Fibroblast of lung (primary cell): ENCODE measurements around the gene PDCD10. TPM values are rescaled to one million over a fixed set of nuclear protein-coding genes. Genes with fewer than 3 reads are reported as not detected.

ENCODE experiments used
- DNase-seq, 2 donors: peaks; one replicate each; pipeline versions ENCODE4 v3.0.0 to v3.0.0-alpha.2; 2010; ENCODE audit warnings: low read depth in 2 of 2
- H2AFZ ChIP-seq: 2 replicates; pipeline ENCODE4 v1.5.1; 2012; ENCODE audit warnings: low read length, control low read depth, inconsistent platforms
- H3K27ac ChIP-seq: 2 replicates; pipeline ENCODE4 v1.5.1; 2011; ENCODE audit warnings: low read length, control low read depth; ENCODE audit not compliant: insufficient read depth
- H3K27me3 ChIP-seq: 2 replicates; pipeline ENCODE4 v1.5.1; 2011; ENCODE audit warnings: mild to moderate bottlenecking, low read length; ENCODE audit not compliant: control insufficient read depth, insufficient read depth
- H3K36me3 ChIP-seq: 2 replicates; pipeline ENCODE4 v1.5.1; 2011; ENCODE audit warnings: low read length; ENCODE audit not compliant: control insufficient read depth, insufficient read depth
- H3K4me1 ChIP-seq: 2 replicates; pipeline ENCODE4 v1.5.1; 2011; ENCODE audit warnings: low read length; ENCODE audit not compliant: control insufficient read depth, insufficient read depth; ENCODE audit errors: extremely low read depth
- H3K4me2 ChIP-seq: 2 replicates; pipeline ENCODE4 v1.5.1; 2011; ENCODE audit warnings: low read length, control low read depth; ENCODE audit not compliant: insufficient read depth; ENCODE audit errors: extremely low read depth
- H3K4me3 ChIP-seq, 4 experiments: fragments of 200-600 bp in 1 of 4; sonication (generic) in 1 of 4; replicated peaks in 1 of 4; 2 replicates each; pipeline ENCODE4 v1.5.1; 2011 to 2016; ENCODE audit warnings: low read length in 4 of 4, low read depth in 3 of 4, mild to moderate bottlenecking in 3 of 4, control low read depth in 2 of 4, inconsistent platforms in 1 of 4, mixed read lengths in 1 of 4; ENCODE audit not compliant: insufficient read depth in 1 of 4; ENCODE audit errors: control extremely low read depth in 1 of 4
- H3K79me2 ChIP-seq: 2 replicates; pipeline ENCODE4 v1.5.1; 2012; ENCODE audit warnings: mild to moderate bottlenecking, low read length, inconsistent platforms; ENCODE audit not compliant: control insufficient read depth, insufficient read depth
- H3K9ac ChIP-seq: 2 replicates; pipeline ENCODE4 v1.5.1; 2011; ENCODE audit warnings: mild to moderate bottlenecking, low read length, control low read depth; ENCODE audit not compliant: insufficient read depth
- H3K9me3 ChIP-seq: 2 replicates; pipeline ENCODE4 v1.5.1; 2012; ENCODE audit warnings: low read depth, low read length; ENCODE audit not compliant: control insufficient read depth, insufficient read depth
- H4K20me1 ChIP-seq: 2 replicates; pipeline ENCODE4 v1.5.1; 2011; ENCODE audit warnings: low read length; ENCODE audit not compliant: control insufficient read depth, insufficient read depth; ENCODE audit errors: extremely low read depth
- CTCF ChIP-seq, 2 donors: IDR thresholded peaks in 1 of 2; conservative IDR thresholded peaks in 1 of 2; 1 replicate in 1 of 2; 2 replicates in 1 of 2; pipeline ENCODE4 v1.5.1; 2011 to 2012; ENCODE audit warnings: low read length in 2 of 2, control low read depth in 1 of 2, inconsistent platforms in 1 of 2, low read depth in 1 of 2, mild to moderate bottlenecking in 1 of 2
- EZH2 ChIP-seq: IDR thresholded peaks from 2 replicates; pipeline ENCODE4 v1.5.1; 2012; ENCODE audit warnings: low read length, control low read depth, mild to moderate bottlenecking; ENCODE audit errors: missing control alignments
- polyA plus RNA-seq, 2 donors: library from polyadenylated mRNA; depleted of rRNA in 1 of 2; stranded (reverse) in 1 of 2; unstranded in 1 of 2; fragments of >200 nt; gene quantifications; 2 replicates each; pipeline ENCODE4 v1.2.1, GENCODE V29; 2011 to 2012; ENCODE audit warnings: missing spikeins in 1 of 2
- total RNA-seq: library from RNA; depleted of rRNA; stranded (reverse); fragments of >200 nt; gene quantifications from 2 replicates; pipeline ENCODE4 v1.2.1, GENCODE V29; 2014

PDCD10 gene
- total and polyA plus RNA-seq, 2 donors (not counting 1 experiment from before 2014, with no cell fraction given): 46.6 to 90.4 TPM

- TF ChIP-seq EZH2: no peak
- TF ChIP-seq CTCF (conservative IDR thresholded peaks at IDR 0.05 in 1 of 2, IDR thresholded peaks at IDR 0.05 in 1 of 2; ENCODE audit: low read depth in 1 of 2, low read length in 2 of 2): no peak
- Histone ChIP-seq H3K4me2 (no peak overlapping the region), H3K9me3 (no peaks in the 10 kb centered on the region), H3K27ac (no peak overlapping the region), H3K4me1 (no peaks in the 10 kb centered on the region), H3K27me3 (no peaks in the 10 kb centered on the region), H3K4me3 (no peak overlapping the region), H2AFZ (no peak overlapping the region), H4K20me1 (no peaks in the 10 kb centered on the region), H3K9ac (no peak overlapping the region), H3K79me2 (no peaks in the 10 kb centered on the region), H3K36me3 (no peaks in the 10 kb centered on the region)
- DNase-seq: no peak
These were observed 90.1 kb downstream of the PDCD10 start for GRCh38 chr3:167644611-167645010.

Other genes starting within 250 kb of the PDCD10 start
- under 0.01 and 0.26 TPM in 2 replicates for gene WDR49, start 81.0 kb downstream of the PDCD10 start, total RNA-seq
- gene WDR49, start 81.0 kb downstream of the PDCD10 start, polyA plus RNA-seq: not detected in 2 replicates
- gene SERPINI1, start 829 bp upstream of the PDCD10 start, total RNA-seq: 1.3 and 5.8 TPM in 2 replicates
- gene SERPINI1, start 829 bp upstream of the PDCD10 start, polyA plus RNA-seq: 3.0 and 3.7 TPM in 2 replicates